Stomach (tissue), 4 donors: ENCODE results near the gene C10orf71.

Experiments used
- CTCF ChIP-seq, 7 experiments: fragments of 450-650 bp in 4 of 7; fragments of 200-600 bp in 3 of 7; sonication (generic) in 3 of 7; IDR thresholded peaks; one replicate each; pipeline ENCODE4 v1.5.1; 2016 to 2019; ENCODE audit warnings: antibody characterized with exemption in 7 of 7, control low read depth in 2 of 7, mild to moderate bottlenecking in 1 of 7
- POLR2A ChIP-seq, 4 donors: fragments of 450-650 bp; IDR thresholded peaks; one replicate each; pipeline ENCODE4 v1.6.1; 2016; ENCODE audit warnings: antibody characterized with exemption in 4 of 4, control low read depth in 2 of 4, mild to moderate bottlenecking in 1 of 4, moderate library complexity in 1 of 4
- POLR2AphosphoS5 ChIP-seq, 3 donors: sonication (generic); formaldehyde crosslinking; IDR thresholded peaks; one replicate each; pipeline ENCODE4 v1.6.1; 2016; ENCODE audit warnings: antibody characterized with exemption in 3 of 3

- TF ChIP-seq CTCF (IDR thresholded peaks at IDR 0.05): no peak
- no peak for TF ChIP-seq POLR2A (IDR thresholded peaks at IDR 0.05)
- TF ChIP-seq POLR2AphosphoS5 (IDR thresholded peaks at IDR 0.05): no peak
Observed at GRCh38 chr10:49273082-49273465, 25.9 kb upstream of the C10orf71 start.
